HepG2 (cell line): ENCODE results near the gene TARDBP. TPM values are rescaled to one million over a fixed set of nuclear protein-coding genes. Genes with fewer than 3 reads are reported as not detected.
A peak's percentile ranks its signal among the peaks of the same experiment; 100 is the strongest.

Source experiments
- ATAC-seq: fragments of 200-7000 bp; cut with Tn5 transposase; 3 replicates; pipeline ENCODE4 v1.9.1; 2020; ENCODE audit warnings: mild to moderate bottlenecking, moderate library complexity
- BruUV-seq: library from RNA; stranded (reverse); fragments of 400-500 nt; replicated peaks from 2 replicates; lab custom pipeline; 2021; lab: Mats Ljungman, UMichigan
- CTCF ChIA-PET: fragments of 300-600 bp; formaldehyde crosslinking; extraction: SDS; loops from one replicate; lab custom pipeline; 2021; ENCODE audit warnings: low total read pairs, inconsistent platforms, low intra/inter-chr PET ratio; lab: Yijun Ruan, JAX
- POLR2A ChIA-PET: fragments of 350-600 bp; sonication (Branson Sonifier 250); formaldehyde crosslinking; loops from one replicate; lab custom pipeline; 2020; ENCODE audit warnings: antibody characterized with exemption, inconsistent platforms; lab: Yijun Ruan, JAX
- DNase-seq: peaks from one replicate; pipeline ENCODE4 v3.0.0-alpha.2; 2015; ENCODE audit warnings: low spot score
- FAIRE-seq: peaks from 3 replicates; lab custom pipeline; 2011; peaks lifted over from hg19 to GRCh38; lab: Jason Lieb, UNC
- H2AFZ ChIP-seq: one replicate; pipeline ENCODE4 v1.6.1; 2011; ENCODE audit warnings: low read length, inconsistent platforms
- H3K27ac ChIP-seq: fragments of 300-600 bp; 3 replicates; pipeline ENCODE4 v1.8.0; 2011; ENCODE audit warnings: mixed run types, mild to moderate bottlenecking, mixed read lengths, low read length, inconsistent platforms; ENCODE audit not compliant: insufficient read depth; ENCODE audit errors: extremely low read length
- H3K27me3 ChIP-seq, 2 experiments: fragments of 200-600 bp in 1 of 2; 2 replicates in 1 of 2; 3 replicates in 1 of 2; pipeline versions ENCODE4 v1.6.0 to v1.8.0; 2011; ENCODE audit warnings: low read length in 2 of 2, mild to moderate bottlenecking in 2 of 2, moderate library complexity in 2 of 2, inconsistent platforms in 1 of 2; ENCODE audit not compliant: insufficient read depth in 2 of 2, control insufficient read depth in 1 of 2
- H3K36me3 ChIP-seq, 2 experiments: fragments of 200-600 bp in 1 of 2; replicated peaks in 1 of 2; 2 replicates in 1 of 2; 3 replicates in 1 of 2; pipeline versions ENCODE4 v1.5.1 to v1.8.0; 2011; ENCODE audit warnings: low read length in 2 of 2, inconsistent platforms in 1 of 2; ENCODE audit not compliant: insufficient read depth in 2 of 2, control insufficient read depth in 1 of 2
- H3K4me1 ChIP-seq: 2 replicates; pipeline ENCODE4 v1.5.1; 2012; ENCODE audit warnings: low read length, inconsistent platforms; ENCODE audit not compliant: insufficient read depth
- H3K4me2 ChIP-seq: 2 replicates; pipeline ENCODE4 v1.6.0; 2011; ENCODE audit warnings: low read depth, low read length, inconsistent platforms
- H3K4me3 ChIP-seq, 3 experiments: fragments of 200-600 bp in 1 of 3; sonication (generic), shearing (Covaris generic) in 1 of 3; replicated peaks in 1 of 3; 2 replicates each; pipeline ENCODE4 v1.5.1; 2011 to 2016; ENCODE audit warnings: low read length in 3 of 3, inconsistent platforms in 2 of 3, low read depth in 2 of 3, mild to moderate bottlenecking in 2 of 3, control low read depth in 1 of 3, mixed read lengths in 1 of 3; ENCODE audit not compliant: insufficient read depth in 1 of 3
- H3K79me2 ChIP-seq: one replicate; pipeline ENCODE4 v1.6.1; 2011; ENCODE audit warnings: low read length, inconsistent platforms; ENCODE audit not compliant: insufficient read depth
- H3K9ac ChIP-seq: 2 replicates; pipeline ENCODE4 v1.6.0; 2011; ENCODE audit warnings: mild to moderate bottlenecking, low read depth, low read length, inconsistent platforms; ENCODE audit not compliant: insufficient read depth
- H3K9me3 ChIP-seq: 2 replicates; pipeline ENCODE4 v1.5.1; 2012; ENCODE audit warnings: mild to moderate bottlenecking, low read length
- H4K20me1 ChIP-seq: 2 replicates; pipeline ENCODE4 v1.6.0; 2011; ENCODE audit warnings: inconsistent platforms, mild to moderate bottlenecking, low read length, moderate library complexity; ENCODE audit not compliant: insufficient read depth
- AGO2 ChIP-seq: fragments of 200-400 bp; formaldehyde crosslinking; optimal IDR thresholded peaks from 2 replicates; pipeline ENCODE3; 2017; ENCODE audit warnings: mild to moderate bottlenecking, low read depth, low read length, moderate library complexity
- KLF15 ChIP-seq: sonication (generic); formaldehyde crosslinking; IDR thresholded peaks from 2 replicates; pipeline ENCODE4 v1.8.1; 2023; ENCODE audit warnings: borderline replicate concordance, mild to moderate bottlenecking, inconsistent platforms, missing genetic modification reagents, mixed read lengths
- ZFP36L1 ChIP-seq: sonication (generic); formaldehyde crosslinking; IDR thresholded peaks from 2 replicates; pipeline ENCODE4 v1.8.0; 2022; ENCODE audit warnings: mild to moderate bottlenecking, missing genetic modification reagents, moderate library complexity
- ZNF792 ChIP-seq: IDR thresholded peaks from 2 replicates; pipeline ENCODE4 v1.6.1; 2016
- ZNF883 ChIP-seq: sonication (generic); formaldehyde crosslinking; IDR thresholded peaks from 2 replicates; pipeline ENCODE4 v1.5.1; 2020; ENCODE audit warnings: mild to moderate bottlenecking, missing genetic modification reagents; ENCODE audit errors: not compliant biosample characterization
- ZSCAN20 ChIP-seq: sonication (generic); formaldehyde crosslinking; IDR thresholded peaks from 2 replicates; pipeline ENCODE4 v1.4.0; 2020; ENCODE audit warnings: missing genetic modification reagents, mild to moderate bottlenecking, borderline replicate concordance
- WGBS: methylation state at CpG from one replicate; pipeline ENCODE4 v1.1.6; 2017; ENCODE audit warnings: low lambda C conversion rate; 5-methylcytosine and 5-hydroxymethylcytosine counted together
- in situ Hi-C: cut with HindIII; loops from 2 replicates; pipeline ENCODE4 v1.10.0; 2017; ENCODE audit warnings: low pct_unique_long_range_greater_than_20kb; ENCODE audit not compliant: extremely low pct_ligation_motif_present
- intact Hi-C: fragments of 100-400 bp; cut with micrococcal nuclease; formaldehyde crosslinking; loops from one replicate; pipeline ENCODE4 v1.10.0; 2022; ENCODE audit not compliant: unreplicated experiment
- polyA plus RNA-seq, 8 experiments: library from polyadenylated mRNA; depleted of rRNA in 3 of 8; stranded (reverse) in 7 of 8; unstranded in 1 of 8; fragments of >200 nt; fragmentation: Illumina TruSeq in 4 of 8; extraction: Trizol in 4 of 8; gene quantifications; 2 replicates each; pipeline versions ENCODE4 v1.2.1 to v1.2.3, GENCODE V29; 2011 to 2016; ENCODE audit warnings: low read depth in 4 of 8, missing spikeins in 1 of 8, mixed read lengths in 1 of 8; ENCODE audit not compliant: insufficient read depth in 1 of 8
- total RNA-seq, 5 experiments: library from RNA; depleted of rRNA; stranded (reverse); fragments of >200 nt; fragmentation: Illumina TruSeq; extraction: Trizol; gene quantifications; 2 replicates each; pipeline ENCODE4 v1.2.3, GENCODE V29; 2016; ENCODE audit warnings: low read depth in 1 of 5
- TF ChIP-seq, protein P1 (sequence below): sonication (generic); formaldehyde crosslinking; conservative IDR thresholded peaks from 2 replicates; pipeline ENCODE4 v1.5.0; 2020; ENCODE audit warnings: missing genetic modification reagents
- TF ChIP-seq, protein P2 (sequence below): sonication (generic); formaldehyde crosslinking; IDR thresholded peaks from 2 replicates; pipeline ENCODE4 v1.4.0; 2020; ENCODE audit warnings: missing genetic modification reagents, mild to moderate bottlenecking, borderline replicate concordance

Gene TARDBP
- total and polyA plus RNA-seq, 2 of the 13 experiments (the other 11 are each of a cell fraction or from before 2014, with no cell fraction given) = 62.4 to 93.0 TPM

DNA sequence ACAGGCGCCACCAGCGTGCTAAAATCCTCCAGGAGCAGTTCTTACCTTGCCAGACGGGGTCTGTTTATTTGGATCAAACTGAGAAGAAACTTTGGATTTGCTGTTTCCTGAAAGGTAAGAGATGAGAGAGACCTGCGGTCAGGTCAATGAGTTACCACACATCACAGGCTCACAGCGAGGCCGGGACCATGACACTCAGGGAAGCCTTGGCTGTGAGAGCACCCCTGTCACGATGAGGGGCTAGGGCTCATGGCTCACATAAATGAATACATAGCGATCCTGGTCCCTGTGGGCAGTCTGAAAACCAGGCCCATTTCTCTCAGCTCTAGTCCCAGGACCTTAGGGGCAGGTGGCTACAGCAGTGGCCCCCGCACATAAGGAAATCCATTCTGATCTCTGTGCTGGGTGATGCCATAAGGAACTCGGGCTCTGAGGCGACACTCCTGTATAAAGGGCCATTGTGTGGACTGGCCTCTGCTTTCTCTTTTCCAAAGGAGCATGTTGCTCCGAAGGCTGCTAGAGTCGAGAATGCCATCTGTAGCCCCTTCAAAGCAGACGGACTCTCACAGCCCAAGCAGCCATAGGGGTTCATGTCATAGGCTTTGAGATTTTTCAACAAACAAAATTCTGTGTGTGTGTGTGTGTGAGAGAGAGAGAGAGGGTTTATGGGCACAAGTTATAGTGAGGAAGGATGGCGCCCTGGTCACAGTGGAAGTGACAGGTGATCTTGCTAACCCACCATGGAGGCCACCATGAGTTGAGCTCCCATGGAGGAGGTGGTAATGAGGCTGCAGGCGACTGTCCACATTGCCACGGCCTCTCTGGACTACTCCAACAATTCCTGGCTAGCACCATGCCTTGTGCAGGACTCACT, 56.4 kb downstream of the TARDBP start (continued):
- TF ChIP-seq ZNF792 (CRISPR knock-in tag) = no peak

DNA sequence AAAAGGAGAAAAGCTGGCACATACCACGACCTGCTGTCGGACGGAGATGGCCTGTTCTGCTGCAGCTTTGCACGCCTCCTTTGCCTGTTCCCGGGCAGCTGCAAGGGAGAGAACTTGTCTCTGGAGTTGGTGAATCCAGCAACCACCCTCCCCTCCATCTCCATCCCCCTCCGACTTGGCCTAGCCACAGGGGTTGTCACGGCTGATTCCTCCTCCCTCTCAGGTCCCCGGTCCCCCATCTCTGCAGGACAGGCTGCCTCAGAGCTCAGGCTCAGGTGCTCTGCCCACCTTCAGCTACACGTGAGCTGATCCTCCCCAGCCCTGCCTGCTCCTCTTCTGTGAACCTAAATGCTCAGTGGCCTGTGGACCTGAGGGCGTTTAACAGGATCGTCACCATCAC, 58.4 kb downstream of the TARDBP start:
- CTCF ChIA-PET = no interaction called here
- no peak for FAIRE-seq
- POLR2A ChIA-PET = interaction anchor here (1.6 kb wide), 1 partner anchor 24 kb away, joined by 3 read pairs; the partner anchor contains the start of gene MASP2

DNA sequence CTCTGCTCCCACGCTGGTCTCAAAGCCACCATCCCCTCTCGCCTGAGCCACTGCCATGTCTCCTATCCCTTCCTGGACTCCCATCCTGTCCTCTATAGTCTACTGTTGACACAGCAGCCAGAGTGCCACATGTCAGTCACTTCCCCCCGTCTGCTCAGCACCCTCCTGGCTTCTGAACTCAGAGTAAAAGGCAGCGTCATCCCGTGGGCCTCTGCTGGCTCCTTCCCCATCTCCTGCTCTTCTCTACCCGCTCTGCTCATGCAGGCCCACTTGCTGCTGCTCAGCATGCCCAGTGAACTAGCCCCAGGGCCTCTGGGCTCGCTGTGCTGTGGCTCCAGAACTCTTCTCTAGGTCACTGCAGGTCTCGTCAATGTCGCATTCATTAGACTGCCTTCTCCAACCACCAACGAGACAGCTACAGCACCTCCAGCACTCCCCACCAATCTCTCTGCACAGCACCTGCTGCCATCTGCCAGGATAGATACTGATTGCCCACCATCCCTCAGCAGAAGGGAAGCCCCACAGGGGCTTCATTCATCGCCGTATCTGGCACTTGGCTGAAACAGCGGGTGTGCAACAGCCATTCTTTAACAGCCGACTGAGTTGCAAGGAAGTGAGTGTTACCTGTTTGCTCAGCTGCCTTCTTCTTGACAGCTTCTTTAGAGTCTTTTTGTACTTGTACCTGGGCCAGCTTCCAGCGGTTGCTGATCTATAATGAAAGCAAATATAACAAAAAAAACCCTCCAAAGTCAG, 59.2 kb downstream of the TARDBP start:
- ChIA-PET POLR2A (no interaction called here), CTCF (no interaction called here)
- no peak for ATAC-seq
- FAIRE-seq = no peak
- intact Hi-C loops = no loop called here
- DNase-seq = no peak
- no peaks in the 10 kb centered on the region for H3K27me3 ChIP-seq
- no peak overlapping the region for H3K4me2 ChIP-seq
- 94% methylated on average over 15 of the region's 15 CpGs for WGBS
- no peak overlapping the region for H3K4me3 ChIP-seq
- H4K20me1 ChIP-seq = no peaks in the 10 kb centered on the region
- in situ Hi-C loops = no loop called here
- H3K9ac ChIP-seq = no peak overlapping the region
- H3K27ac ChIP-seq = no peak overlapping the region
- TF ChIP-seq ZNF792 (CRISPR knock-in tag) = no peak
- no peak for TF ChIP-seq ZFP36L1 (CRISPR knock-in tag)
- TF ChIP-seq, protein P1, sequence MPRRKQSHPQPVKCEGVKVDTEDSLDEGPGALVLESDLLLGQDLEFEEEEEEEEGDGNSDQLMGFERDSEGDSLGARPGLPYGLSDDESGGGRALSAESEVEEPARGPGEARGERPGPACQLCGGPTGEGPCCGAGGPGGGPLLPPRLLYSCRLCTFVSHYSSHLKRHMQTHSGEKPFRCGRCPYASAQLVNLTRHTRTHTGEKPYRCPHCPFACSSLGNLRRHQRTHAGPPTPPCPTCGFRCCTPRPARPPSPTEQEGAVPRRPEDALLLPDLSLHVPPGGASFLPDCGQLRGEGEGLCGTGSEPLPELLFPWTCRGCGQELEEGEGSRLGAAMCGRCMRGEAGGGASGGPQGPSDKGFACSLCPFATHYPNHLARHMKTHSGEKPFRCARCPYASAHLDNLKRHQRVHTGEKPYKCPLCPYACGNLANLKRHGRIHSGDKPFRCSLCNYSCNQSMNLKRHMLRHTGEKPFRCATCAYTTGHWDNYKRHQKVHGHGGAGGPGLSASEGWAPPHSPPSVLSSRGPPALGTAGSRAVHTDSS (CRISPR knock-in tag) = no peak
- no peak for TF ChIP-seq KLF15 (CRISPR knock-in tag)
- no peak for TF ChIP-seq ZSCAN20
- TF ChIP-seq, protein P2, sequence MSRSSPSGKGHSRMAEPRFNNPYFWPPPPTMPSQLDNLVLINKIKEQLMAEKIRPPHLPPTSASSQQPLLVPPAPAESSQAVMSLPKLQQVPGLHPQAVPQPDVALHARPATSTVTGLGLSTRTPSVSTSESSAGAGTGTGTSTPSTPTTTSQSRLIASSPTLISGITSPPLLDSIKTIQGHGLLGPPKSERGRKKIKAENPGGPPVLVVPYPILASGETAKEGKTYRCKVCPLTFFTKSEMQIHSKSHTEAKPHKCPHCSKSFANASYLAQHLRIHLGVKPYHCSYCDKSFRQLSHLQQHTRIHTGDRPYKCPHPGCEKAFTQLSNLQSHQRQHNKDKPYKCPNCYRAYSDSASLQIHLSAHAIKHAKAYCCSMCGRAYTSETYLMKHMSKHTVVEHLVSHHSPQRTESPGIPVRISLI = no peak
- no peaks in the 10 kb centered on the region for H3K79me2 ChIP-seq
- peaks cover 48 to 88% of the 10 kb centered on the region in 2 experiments for H3K36me3 ChIP-seq
- no peak overlapping the region for H2AFZ ChIP-seq
- no TSS peak for BruUV-seq
- no peaks in the 10 kb centered on the region for H3K4me1 ChIP-seq
- H3K9me3 ChIP-seq = no peaks in the 10 kb centered on the region

More for the DNA sequence above, 58.4 kb downstream of the TARDBP start:
- TF ChIP-seq ZNF883 (CRISPR knock-in tag) (no peak), AGO2 (peak; percentile 28)
- Histone ChIP-seq H3K27ac (no peak overlapping the region), H3K27me3 (no peaks in the 10 kb centered on the region), H3K9ac (no peak overlapping the region), H3K4me2 (no peak overlapping the region), H3K9me3 (no peaks in the 10 kb centered on the region), H3K36me3 (peaks cover 46 to 86% of the 10 kb centered on the region in 2 experiments), H3K79me2 (no peaks in the 10 kb centered on the region), H4K20me1 (no peaks in the 10 kb centered on the region), H3K4me1 (no peaks in the 10 kb centered on the region), H3K4me3 (no peak overlapping the region), H2AFZ (no peak overlapping the region)
- in situ Hi-C loops = no loop called here
- DNase-seq = no peak
- WGBS = 100% methylated on average over 10 of the region's 11 CpGs
- ATAC-seq = no peak
- intact Hi-C loops = no loop called here
- TSS peak; percentile 44 for BruUV-seq
